Karpas-422 (cell line): ENCODE results near the gene WASL. TPM values are rescaled to one million over a fixed set of nuclear protein-coding genes. Genes with fewer than 3 reads are reported as not detected.
"Not testable (repeated sequence)": the region's sequence is repeated elsewhere in the genome, so short reads cannot be mapped to it uniquely, and the experiment has no call there.

Experiments used
- DNase-seq: peaks from one replicate; pipeline ENCODE4 v3.0.0-alpha.2; 2015
- H2AFZ ChIP-seq: fragments of 200-600 bp; sonication (generic); 2 replicates; pipeline ENCODE4 v1.6.1; 2014; ENCODE audit warnings: antibody characterized with exemption, low read length, mixed read lengths
- H3K27ac ChIP-seq: fragments of 200-600 bp; sonication (generic); 2 replicates; pipeline ENCODE4 v1.5.1; 2014; ENCODE audit warnings: mild to moderate bottlenecking, low read length, moderate library complexity
- H3K27me3 ChIP-seq: fragments of 200-600 bp; sonication (generic); 2 replicates; pipeline ENCODE4 v1.6.1; 2014; ENCODE audit warnings: low read length, mixed read lengths
- H3K36me3 ChIP-seq: fragments of 200-600 bp; sonication (generic); 2 replicates; pipeline ENCODE4 v1.6.1; 2014; ENCODE audit warnings: low read length, mixed read lengths; ENCODE audit not compliant: insufficient read depth
- H3K4me1 ChIP-seq: fragments of 200-600 bp; sonication (generic); 2 replicates; pipeline ENCODE4 v1.6.1; 2014; ENCODE audit warnings: mild to moderate bottlenecking, low read length, mixed read lengths
- H3K4me2 ChIP-seq: fragments of 200-600 bp; sonication (generic); 2 replicates; pipeline ENCODE4 v1.6.1; 2014; ENCODE audit warnings: low read length, low read depth, mild to moderate bottlenecking; ENCODE audit not compliant: poor library complexity, severe bottlenecking
- H3K4me3 ChIP-seq: fragments of 200-600 bp; sonication (generic); 2 replicates; pipeline ENCODE4 v1.5.1; 2014; ENCODE audit warnings: mild to moderate bottlenecking, antibody characterized with exemption, low read length, mixed read lengths
- H3K79me2 ChIP-seq: fragments of 200-600 bp; sonication (generic); 2 replicates; pipeline ENCODE4 v1.6.1; 2014; ENCODE audit warnings: mild to moderate bottlenecking, low read length, mixed read lengths
- H3K9ac ChIP-seq: fragments of 200-600 bp; sonication (generic); 2 replicates; pipeline ENCODE4 v1.6.0; 2014; ENCODE audit warnings: low read length
- H3K9me2 ChIP-seq: fragments of 200-600 bp; sonication (generic), shearing (Covaris generic); replicated peaks from 2 replicates; pipeline ENCODE4 v1.6.0; 2014; ENCODE audit warnings: mild to moderate bottlenecking, low read length, moderate library complexity; ENCODE audit not compliant: insufficient read depth
- H3K9me3 ChIP-seq: fragments of 300-700, 200-600 bp; sonication (generic); 2 replicates; pipeline ENCODE4 v1.6.1; 2014; ENCODE audit warnings: low read length, mixed read lengths
- H4K20me1 ChIP-seq: fragments of 200-600 bp; sonication (generic); 2 replicates; pipeline ENCODE4 v1.6.1; 2014; ENCODE audit warnings: mild to moderate bottlenecking, antibody characterized with exemption, low read length, low read depth; ENCODE audit not compliant: insufficient read depth
- total RNA-seq: library from RNA; depleted of rRNA; stranded (reverse); fragments of >200 nt; shearing (Covaris generic); gene quantifications from 2 replicates; pipeline ENCODE4 v1.2.3, GENCODE V29; 2014; ENCODE audit warnings: low replicate concordance

Gene WASL
- total RNA-seq, 1 experiment from 2014 or later = 12.1 TPM

DNA sequence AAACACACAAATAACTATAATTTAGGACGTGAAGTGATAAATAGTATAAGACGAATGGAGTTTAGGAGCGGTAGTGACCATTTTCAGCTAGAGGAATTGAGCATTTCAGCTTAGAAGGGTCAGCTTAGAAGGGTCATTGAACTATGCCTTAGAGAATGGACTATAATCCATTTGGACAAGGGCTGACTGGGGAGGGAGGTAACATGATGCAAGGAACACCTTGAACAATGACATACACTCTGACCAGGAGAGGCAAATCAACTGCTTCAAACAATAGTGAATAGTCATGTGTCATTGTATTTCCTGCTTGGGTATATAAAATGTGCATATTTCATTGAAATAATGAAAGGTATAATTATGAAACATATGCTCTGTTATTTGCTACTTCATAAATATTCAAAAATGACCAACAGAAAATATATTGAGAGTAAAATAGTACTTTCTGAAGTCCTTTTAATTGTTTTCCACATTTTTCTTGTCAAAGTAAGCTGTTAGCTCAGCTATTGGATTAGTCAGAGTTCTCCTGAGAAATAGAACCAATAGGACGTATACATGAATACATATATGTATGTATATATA lies 40.5 kb upstream of the WASL start:
- Histone ChIP-seq H3K4me2 (no peak overlapping the region), H3K36me3 (no peaks in the 10 kb centered on the region), H3K4me1 (no peaks in the 10 kb centered on the region), H3K9ac (no peak overlapping the region), H3K4me3 (no peak overlapping the region), H3K9me2 (no peaks in the 10 kb centered on the region), H2AFZ (no peak overlapping the region), H4K20me1 (no peaks in the 10 kb centered on the region), H3K27me3 (no peaks in the 10 kb centered on the region), H3K9me3 (no peaks in the 10 kb centered on the region), H3K27ac (no peak overlapping the region), H3K79me2 (no peaks in the 10 kb centered on the region)
- no peak for DNase-seq

DNA sequence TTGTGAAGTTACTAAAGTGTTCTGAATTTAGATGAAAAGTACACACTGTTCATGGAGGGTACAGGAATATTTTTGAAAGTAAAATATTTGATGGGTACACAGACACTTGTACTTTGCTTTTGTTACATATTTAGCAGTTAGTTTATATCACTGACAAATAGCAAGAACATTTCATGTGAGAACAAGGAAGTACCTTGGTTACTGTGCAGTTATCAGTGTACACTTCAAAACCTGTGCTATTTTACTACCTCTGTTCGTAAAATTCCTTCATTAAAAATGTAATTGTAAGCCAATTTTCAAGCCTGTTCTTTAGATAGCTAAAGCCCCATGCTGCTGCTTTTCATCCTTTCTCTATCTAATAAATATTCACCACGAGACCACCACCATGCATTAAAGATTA lies 39.8 kb upstream of the WASL start:
- Histone ChIP-seq H3K79me2 (no peaks in the 10 kb centered on the region), H3K4me3 (no peak overlapping the region), H3K4me2 (no peak overlapping the region), H2AFZ (no peak overlapping the region), H4K20me1 (no peaks in the 10 kb centered on the region), H3K9me2 (no peaks in the 10 kb centered on the region), H3K27me3 (no peaks in the 10 kb centered on the region), H3K9ac (no peak overlapping the region), H3K27ac (no peak overlapping the region), H3K4me1 (no peaks in the 10 kb centered on the region), H3K36me3 (no peaks in the 10 kb centered on the region), H3K9me3 (no peaks in the 10 kb centered on the region)
- DNase-seq = no peak

DNA sequence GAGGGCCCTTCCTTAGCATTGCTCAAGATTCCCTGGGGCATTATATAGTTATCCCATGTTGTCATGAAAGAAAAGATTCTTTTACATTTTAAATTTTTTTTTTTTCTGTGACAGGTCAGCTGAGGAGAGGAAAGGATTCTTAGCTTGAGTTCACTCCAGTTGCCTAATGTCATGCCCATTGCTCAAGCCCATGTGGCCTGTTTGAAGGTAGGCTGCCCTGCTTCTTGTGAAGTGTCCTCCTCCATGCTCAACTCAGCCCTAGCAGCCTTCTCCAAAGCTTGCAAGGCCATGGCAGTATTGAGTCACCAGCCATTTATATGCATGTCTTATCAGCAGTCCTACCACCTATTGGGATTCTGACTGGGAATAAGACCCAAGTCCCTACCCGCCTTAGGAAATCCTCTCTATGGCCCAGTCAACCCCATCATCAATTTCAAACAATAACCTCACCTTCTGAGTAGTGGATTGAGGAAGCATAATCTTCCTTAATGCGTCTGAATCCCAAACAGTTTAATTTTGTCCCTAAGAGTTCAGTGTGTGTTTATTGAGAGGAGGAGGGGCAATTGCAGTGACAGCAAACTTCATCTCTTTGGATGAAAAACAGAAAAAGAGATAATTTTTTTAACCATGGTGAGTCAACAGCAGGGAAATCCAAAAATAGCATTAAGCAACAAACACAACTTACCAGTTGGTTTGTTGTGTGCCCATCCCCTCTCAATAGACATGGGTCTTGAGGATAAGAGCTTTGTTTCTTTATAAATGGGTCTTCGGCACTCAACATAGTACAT lies 38.6 kb upstream of the WASL start:
- Histone ChIP-seq H3K9me2 (no peaks in the 10 kb centered on the region), H3K4me2 (no peak overlapping the region), H3K9ac (no peak overlapping the region), H4K20me1 (no peaks in the 10 kb centered on the region), H3K9me3 (no peaks in the 10 kb centered on the region), H3K79me2 (no peaks in the 10 kb centered on the region), H3K4me3 (no peak overlapping the region), H3K27ac (no peak overlapping the region), H2AFZ (no peak overlapping the region), H3K4me1 (no peaks in the 10 kb centered on the region), H3K36me3 (no peaks in the 10 kb centered on the region), H3K27me3 (no peaks in the 10 kb centered on the region)
- no peak for DNase-seq

DNA sequence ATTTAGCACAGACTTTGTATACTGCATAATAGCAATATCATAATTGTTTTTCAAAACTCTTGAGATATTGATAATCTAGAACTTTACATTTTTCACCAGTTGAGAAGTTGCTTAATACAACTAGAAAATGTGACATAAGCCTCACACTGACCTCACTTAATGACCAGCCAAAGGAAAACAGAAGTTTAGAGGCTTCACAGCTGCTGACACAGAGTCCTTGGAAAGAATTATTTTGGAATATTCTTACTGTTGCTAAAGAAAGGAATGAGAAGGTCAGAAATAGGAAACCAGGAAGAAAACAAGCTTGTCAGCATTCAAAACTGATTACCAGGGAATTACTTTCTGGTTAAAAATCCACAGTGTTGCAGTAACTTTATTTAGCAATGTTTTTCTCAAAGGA lies 35.5 kb upstream of the WASL start:
- no peak overlapping the region for H3K4me2 ChIP-seq
- H2AFZ ChIP-seq = no peak overlapping the region
- H3K9ac ChIP-seq = no peak overlapping the region
- H3K36me3 ChIP-seq = no peaks in the 10 kb centered on the region
- no peak overlapping the region for H3K4me3 ChIP-seq
- H3K9me2 ChIP-seq = no peaks in the 10 kb centered on the region
- DNase-seq = no peak
- H3K79me2 ChIP-seq = no peaks in the 10 kb centered on the region
- H3K27ac ChIP-seq = no peak overlapping the region
- H3K4me1 ChIP-seq = no peaks in the 10 kb centered on the region
- no peaks in the 10 kb centered on the region for H4K20me1 ChIP-seq
- H3K9me3 ChIP-seq = no peaks in the 10 kb centered on the region
- no peaks in the 10 kb centered on the region for H3K27me3 ChIP-seq

DNA sequence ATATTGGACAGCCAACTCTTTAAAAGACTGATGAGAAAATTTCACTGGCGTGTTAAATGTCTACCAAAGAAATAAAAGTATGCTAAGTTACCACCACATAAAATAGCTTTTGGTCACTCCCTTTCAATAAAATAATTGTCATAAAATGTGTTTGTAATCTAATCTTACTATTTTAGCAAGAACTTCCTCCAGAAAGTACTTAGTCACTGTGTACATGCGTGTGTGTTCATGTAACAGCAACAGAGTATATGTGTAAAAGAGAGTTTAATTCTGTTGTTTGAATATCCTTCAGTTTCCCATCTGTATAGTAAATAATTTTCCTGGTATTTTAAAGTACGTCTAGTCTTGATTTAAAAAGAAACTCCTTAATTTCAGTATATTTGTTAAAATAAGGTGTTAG lies 35.0 kb upstream of the WASL start:
- H3K4me2 ChIP-seq = no peak overlapping the region
- no peaks in the 10 kb centered on the region for H3K79me2 ChIP-seq
- H3K27ac ChIP-seq = no peak overlapping the region
- H3K36me3 ChIP-seq = no peaks in the 10 kb centered on the region
- no peak overlapping the region for H2AFZ ChIP-seq
- no peak for DNase-seq
- no peaks in the 10 kb centered on the region for H3K9me3 ChIP-seq
- no peaks in the 10 kb centered on the region for H3K9me2 ChIP-seq
- no peaks in the 10 kb centered on the region for H3K4me1 ChIP-seq
- H4K20me1 ChIP-seq = no peaks in the 10 kb centered on the region
- no peak overlapping the region for H3K4me3 ChIP-seq
- no peaks in the 10 kb centered on the region for H3K27me3 ChIP-seq
- no peak overlapping the region for H3K9ac ChIP-seq

DNA sequence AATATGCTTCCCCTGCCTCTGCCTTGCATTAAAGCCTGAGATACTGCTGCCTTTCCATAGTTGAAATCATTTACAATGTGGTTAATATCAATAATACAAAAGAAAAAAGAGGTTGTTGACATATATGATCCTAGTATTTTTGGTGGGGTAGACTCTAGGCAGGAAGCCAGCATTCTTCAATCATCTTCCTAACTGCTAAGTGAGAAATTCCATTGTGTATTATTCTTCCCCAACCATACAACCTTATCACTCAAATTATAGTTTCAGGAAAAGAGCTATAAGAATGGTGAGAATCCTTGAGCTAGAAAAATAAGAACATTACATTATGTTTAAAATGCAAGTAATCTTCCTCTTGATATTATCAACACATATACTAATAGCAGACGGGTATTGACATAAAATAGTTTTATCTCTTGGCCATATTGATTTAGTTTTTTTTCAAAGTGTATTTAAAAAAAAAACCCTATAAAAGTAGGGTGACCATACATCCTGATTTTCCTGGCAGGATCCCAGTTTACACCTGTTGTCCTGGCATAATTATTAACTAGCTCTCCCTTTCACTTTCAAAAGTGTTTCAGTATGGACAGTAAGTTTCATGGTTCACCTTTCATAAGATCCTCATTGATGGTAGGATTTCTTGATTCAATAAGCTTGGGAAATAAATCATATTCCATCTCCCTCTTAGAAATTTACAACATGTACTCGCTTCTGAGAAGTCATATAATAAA lies 33.4 kb upstream of the WASL start:
- Histone ChIP-seq H3K36me3 (no peaks in the 10 kb centered on the region), H4K20me1 (no peaks in the 10 kb centered on the region), H3K27ac (no peak overlapping the region), H2AFZ (no peak overlapping the region), H3K79me2 (no peaks in the 10 kb centered on the region), H3K9me3 (no peaks in the 10 kb centered on the region), H3K4me3 (no peak overlapping the region), H3K4me2 (no peak overlapping the region), H3K9me2 (no peaks in the 10 kb centered on the region), H3K4me1 (no peaks in the 10 kb centered on the region), H3K27me3 (no peaks in the 10 kb centered on the region), H3K9ac (no peak overlapping the region)
- no peak for DNase-seq

DNA sequence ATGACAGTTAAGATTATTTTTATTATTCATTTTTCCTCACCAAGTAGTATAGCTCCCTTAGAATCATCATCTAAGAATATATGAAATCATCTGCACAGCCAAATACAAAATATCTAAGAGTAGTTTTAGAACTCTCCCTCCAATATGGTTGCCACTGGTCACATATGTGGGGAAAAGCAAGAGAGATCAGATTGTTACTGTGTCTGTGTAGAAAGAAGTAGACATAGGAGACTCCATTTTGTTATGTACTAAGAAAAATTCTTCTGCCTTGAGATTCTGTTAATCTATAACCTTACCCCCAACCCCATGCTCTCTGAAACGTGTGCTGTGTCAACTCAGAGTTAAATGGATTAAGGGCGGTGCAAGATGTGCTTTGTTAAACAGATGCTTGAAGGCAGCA lies 31.7 kb upstream of the WASL start:
- not testable (repeated sequence) for H3K27me3 ChIP-seq, H3K4me1 ChIP-seq, H3K36me3 ChIP-seq, H3K4me3 ChIP-seq, H3K9me2 ChIP-seq, H3K9ac ChIP-seq, H4K20me1 ChIP-seq, H2AFZ ChIP-seq, H3K4me2 ChIP-seq, H3K9me3 ChIP-seq, H3K79me2 ChIP-seq, H3K27ac ChIP-seq, DNase-seq

DNA sequence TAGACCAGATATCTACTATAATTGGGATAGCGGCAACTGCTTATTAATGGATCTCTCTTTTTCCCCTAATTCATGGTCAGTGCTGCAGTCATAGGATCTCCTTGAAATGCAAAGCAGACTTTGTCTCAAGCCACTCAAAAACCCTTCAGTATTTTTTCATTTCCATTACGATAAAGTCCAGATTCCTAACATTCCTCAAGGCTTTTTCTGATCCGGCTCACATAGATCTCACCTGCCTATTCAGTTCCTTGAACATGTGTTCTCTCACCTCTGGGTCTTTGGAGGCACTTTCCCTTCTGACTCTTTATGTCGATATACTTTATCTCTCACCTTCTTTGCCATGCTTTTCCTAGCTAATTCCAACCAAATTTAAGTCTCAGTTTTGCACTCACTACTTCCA lies 25.7 kb upstream of the WASL start:
- no peak overlapping the region for H3K4me3 ChIP-seq
- no peaks in the 10 kb centered on the region for H3K9me3 ChIP-seq
- H3K9me2 ChIP-seq = no peaks in the 10 kb centered on the region
- no peaks in the 10 kb centered on the region for H3K27me3 ChIP-seq
- H3K36me3 ChIP-seq = no peaks in the 10 kb centered on the region
- H3K4me1 ChIP-seq = peaks cover 8% of the 10 kb centered on the region; the same call in 1 of the 2 replicates
- H2AFZ ChIP-seq = no peak overlapping the region
- H4K20me1 ChIP-seq = no peaks in the 10 kb centered on the region
- DNase-seq = no peak
- H3K4me2 ChIP-seq = no peak overlapping the region
- H3K79me2 ChIP-seq = no peaks in the 10 kb centered on the region
- no peak overlapping the region for H3K9ac ChIP-seq
- H3K27ac ChIP-seq = no peak overlapping the region
